Karpas-422 (cell line): Measurements from ENCODE around the gene SHE. TPM values are rescaled to one million over a fixed set of nuclear protein-coding genes. Genes with fewer than 3 reads are reported as not detected.

Source experiments
- DNase-seq: peaks from one replicate; pipeline ENCODE4 v3.0.0-alpha.2; 2015
- H2AFZ ChIP-seq: fragments of 200-600 bp; sonication (generic); 2 replicates; pipeline ENCODE4 v1.6.1; 2014; ENCODE audit warnings: antibody characterized with exemption, low read length, mixed read lengths
- H3K27ac ChIP-seq: fragments of 200-600 bp; sonication (generic); 2 replicates; pipeline ENCODE4 v1.5.1; 2014; ENCODE audit warnings: mild to moderate bottlenecking, low read length, moderate library complexity
- H3K27me3 ChIP-seq: fragments of 200-600 bp; sonication (generic); 2 replicates; pipeline ENCODE4 v1.6.1; 2014; ENCODE audit warnings: low read length, mixed read lengths
- H3K36me3 ChIP-seq: fragments of 200-600 bp; sonication (generic); 2 replicates; pipeline ENCODE4 v1.6.1; 2014; ENCODE audit warnings: low read length, mixed read lengths; ENCODE audit not compliant: insufficient read depth
- H3K4me1 ChIP-seq: fragments of 200-600 bp; sonication (generic); 2 replicates; pipeline ENCODE4 v1.6.1; 2014; ENCODE audit warnings: mild to moderate bottlenecking, low read length, mixed read lengths
- H3K4me2 ChIP-seq: fragments of 200-600 bp; sonication (generic); 2 replicates; pipeline ENCODE4 v1.6.1; 2014; ENCODE audit warnings: low read length, low read depth, mild to moderate bottlenecking; ENCODE audit not compliant: poor library complexity, severe bottlenecking
- H3K4me3 ChIP-seq: fragments of 200-600 bp; sonication (generic); 2 replicates; pipeline ENCODE4 v1.5.1; 2014; ENCODE audit warnings: mild to moderate bottlenecking, antibody characterized with exemption, low read length, mixed read lengths
- H3K79me2 ChIP-seq: fragments of 200-600 bp; sonication (generic); 2 replicates; pipeline ENCODE4 v1.6.1; 2014; ENCODE audit warnings: mild to moderate bottlenecking, low read length, mixed read lengths
- H3K9ac ChIP-seq: fragments of 200-600 bp; sonication (generic); 2 replicates; pipeline ENCODE4 v1.6.0; 2014; ENCODE audit warnings: low read length
- H3K9me2 ChIP-seq: fragments of 200-600 bp; sonication (generic), shearing (Covaris generic); replicated peaks from 2 replicates; pipeline ENCODE4 v1.6.0; 2014; ENCODE audit warnings: mild to moderate bottlenecking, low read length, moderate library complexity; ENCODE audit not compliant: insufficient read depth
- H3K9me3 ChIP-seq: fragments of 300-700, 200-600 bp; sonication (generic); 2 replicates; pipeline ENCODE4 v1.6.1; 2014; ENCODE audit warnings: low read length, mixed read lengths
- H4K20me1 ChIP-seq: fragments of 200-600 bp; sonication (generic); 2 replicates; pipeline ENCODE4 v1.6.1; 2014; ENCODE audit warnings: mild to moderate bottlenecking, antibody characterized with exemption, low read length, low read depth; ENCODE audit not compliant: insufficient read depth
- total RNA-seq: library from RNA; depleted of rRNA; stranded (reverse); fragments of >200 nt; shearing (Covaris generic); gene quantifications from 2 replicates; pipeline ENCODE4 v1.2.3, GENCODE V29; 2014; ENCODE audit warnings: low replicate concordance

The SHE gene
- total RNA-seq, 1 experiment from 2014 or later, result not detected

DNA sequence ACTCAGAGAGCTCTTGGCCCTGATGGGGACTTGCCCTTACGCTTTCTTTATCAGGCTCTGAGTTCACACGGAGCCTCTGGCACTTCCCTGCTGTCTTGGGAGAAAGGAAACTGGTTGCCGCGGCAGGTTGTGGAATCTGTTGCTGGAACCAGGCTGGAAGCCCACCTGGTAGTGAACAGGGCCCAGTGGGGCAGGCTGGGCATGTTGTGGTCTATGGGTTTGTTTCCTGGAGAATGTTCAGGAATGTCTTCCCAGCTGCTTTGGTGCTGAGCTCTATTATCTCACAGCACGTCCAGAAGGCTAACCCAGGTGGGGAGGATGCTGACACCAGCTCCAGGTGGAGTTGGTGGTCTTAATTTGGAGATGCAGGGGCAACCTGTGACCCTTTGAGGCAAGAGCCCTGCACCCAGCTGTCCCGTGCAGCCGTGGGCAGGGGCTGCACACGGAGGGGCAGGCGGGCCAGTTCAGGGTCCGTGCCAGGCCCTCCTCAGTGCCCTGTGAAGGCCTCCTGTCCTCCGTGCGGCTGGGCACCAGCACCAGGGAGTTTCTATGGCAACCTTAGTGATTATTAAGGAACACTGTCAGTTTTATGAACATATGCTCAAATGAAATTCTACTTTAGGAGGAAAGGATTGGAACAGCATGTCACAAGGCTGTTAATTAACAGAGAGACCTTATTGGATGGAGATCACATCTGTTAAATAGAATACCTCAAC is 33.5 kb downstream of the SHE start:
- no peaks in the 10 kb centered on the region for H4K20me1 ChIP-seq
- H3K9me3 ChIP-seq, result no peaks in the 10 kb centered on the region
- no peaks in the 10 kb centered on the region for H3K36me3 ChIP-seq
- no peaks in the 10 kb centered on the region for H3K4me1 ChIP-seq
- no peak overlapping the region for H3K27ac ChIP-seq
- no peaks in the 10 kb centered on the region for H3K27me3 ChIP-seq
- no peaks in the 10 kb centered on the region for H3K79me2 ChIP-seq
- no peak overlapping the region for H3K9ac ChIP-seq
- no peak overlapping the region for H3K4me2 ChIP-seq
- no peak overlapping the region for H3K4me3 ChIP-seq
- no peak overlapping the region for H2AFZ ChIP-seq
- H3K9me2 ChIP-seq, result no peaks in the 10 kb centered on the region
- no peak for DNase-seq

DNA sequence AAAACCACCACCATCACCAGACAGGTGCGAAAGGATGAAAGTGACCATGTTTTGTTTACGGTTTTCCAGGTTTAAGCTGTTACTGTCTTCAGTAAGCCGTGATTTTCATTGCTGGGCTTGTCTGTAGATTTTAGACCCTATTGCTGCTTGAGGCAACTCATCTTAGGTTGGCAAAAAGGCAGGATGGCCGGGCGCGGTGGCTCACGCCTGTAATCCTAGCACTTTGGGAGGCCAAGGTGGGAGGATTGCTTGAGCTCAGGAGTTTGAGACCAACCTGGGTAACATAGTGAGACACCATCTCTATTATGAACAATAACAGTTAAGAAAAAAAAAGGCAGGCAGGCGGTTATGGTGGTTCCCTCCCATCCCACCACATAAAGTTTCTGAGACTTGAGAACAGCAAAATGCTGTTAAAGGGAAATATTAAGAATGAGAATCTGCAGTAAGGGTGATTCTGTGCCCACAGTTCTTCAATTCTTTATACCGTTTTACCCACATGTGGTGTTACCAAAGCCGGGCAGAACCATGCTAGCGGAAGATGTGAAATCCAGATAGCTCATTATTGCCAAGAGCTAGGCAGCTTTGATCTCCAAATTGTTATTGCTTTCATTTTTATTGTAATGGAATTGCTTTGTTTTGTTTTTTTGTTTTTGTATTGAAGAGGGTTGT is 34.6 kb downstream of the SHE start:
- H3K9me2 ChIP-seq, result no peaks in the 10 kb centered on the region
- DNase-seq, result no peak
- H3K27me3 ChIP-seq, result no peaks in the 10 kb centered on the region
- no peak overlapping the region for H2AFZ ChIP-seq
- H3K4me1 ChIP-seq, result no peaks in the 10 kb centered on the region
- no peaks in the 10 kb centered on the region for H3K79me2 ChIP-seq
- H3K36me3 ChIP-seq, result no peaks in the 10 kb centered on the region
- H4K20me1 ChIP-seq, result no peaks in the 10 kb centered on the region
- no peaks in the 10 kb centered on the region for H3K9me3 ChIP-seq
- H3K4me2 ChIP-seq, result no peak overlapping the region
- no peak overlapping the region for H3K9ac ChIP-seq
- H3K4me3 ChIP-seq, result no peak overlapping the region
- H3K27ac ChIP-seq, result no peak overlapping the region

DNA sequence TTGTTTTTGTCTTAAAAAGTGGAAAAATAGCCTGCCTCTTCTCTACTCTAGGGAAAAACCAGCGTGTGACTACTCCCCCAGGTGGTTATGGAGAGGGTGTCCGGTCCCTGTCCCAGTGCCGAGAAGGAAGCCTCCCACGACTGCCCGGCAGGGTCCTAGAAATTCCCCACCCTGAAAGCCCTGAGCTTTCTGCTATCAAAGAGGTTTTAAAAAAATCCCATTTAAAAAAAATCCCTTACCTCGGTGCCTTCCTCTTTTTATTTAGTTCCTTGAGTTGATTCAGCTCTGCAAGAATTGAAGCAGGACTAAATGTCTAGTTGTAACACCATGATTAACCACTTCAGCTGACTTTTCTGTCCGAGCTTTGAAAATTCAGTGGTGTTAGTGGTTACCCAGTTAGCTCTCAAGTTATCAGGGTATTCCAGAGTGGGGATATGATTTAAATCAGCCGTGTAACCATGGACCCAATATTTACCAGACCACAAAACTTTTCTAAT is 35.2 kb downstream of the SHE start:
- Histone ChIP-seq H3K9me2 (no peaks in the 10 kb centered on the region), H3K27ac (no peak overlapping the region), H3K36me3 (no peaks in the 10 kb centered on the region), H4K20me1 (no peaks in the 10 kb centered on the region), H2AFZ (no peak overlapping the region), H3K9ac (no peak overlapping the region), H3K4me2 (no peak overlapping the region), H3K9me3 (no peaks in the 10 kb centered on the region), H3K4me3 (no peak overlapping the region), H3K4me1 (no peaks in the 10 kb centered on the region), H3K79me2 (no peaks in the 10 kb centered on the region), H3K27me3 (no peaks in the 10 kb centered on the region)
- DNase-seq, result no peak

DNA sequence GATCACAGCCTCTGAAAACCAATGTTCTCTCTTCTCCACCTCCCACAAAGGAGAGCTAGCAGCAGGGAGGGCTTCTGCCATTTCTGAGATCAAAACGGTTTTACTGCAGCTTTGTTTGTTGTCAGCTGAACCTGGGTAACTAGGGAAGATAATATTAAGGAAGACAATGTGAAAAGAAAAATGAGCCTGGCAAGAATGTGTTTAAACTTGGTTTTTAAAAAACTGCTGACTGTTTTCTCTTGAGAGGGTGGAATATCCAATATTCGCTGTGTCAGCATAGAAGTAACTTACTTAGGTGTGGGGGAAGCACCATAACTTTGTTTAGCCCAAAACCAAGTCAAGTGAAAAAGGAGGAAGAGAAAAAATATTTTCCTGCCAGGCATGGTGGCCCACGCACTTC is 36.0 kb downstream of the SHE start:
- no peaks in the 10 kb centered on the region for H3K9me3 ChIP-seq
- H3K36me3 ChIP-seq, result no peaks in the 10 kb centered on the region
- no peaks in the 10 kb centered on the region for H3K79me2 ChIP-seq
- H3K27me3 ChIP-seq, result no peaks in the 10 kb centered on the region
- no peaks in the 10 kb centered on the region for H3K4me1 ChIP-seq
- H3K9me2 ChIP-seq, result no peaks in the 10 kb centered on the region
- no peak overlapping the region for H3K4me3 ChIP-seq
- H2AFZ ChIP-seq, result no peak overlapping the region
- H3K9ac ChIP-seq, result no peak overlapping the region
- DNase-seq, result no peak
- H3K27ac ChIP-seq, result no peak overlapping the region
- H4K20me1 ChIP-seq, result no peaks in the 10 kb centered on the region
- no peak overlapping the region for H3K4me2 ChIP-seq

DNA sequence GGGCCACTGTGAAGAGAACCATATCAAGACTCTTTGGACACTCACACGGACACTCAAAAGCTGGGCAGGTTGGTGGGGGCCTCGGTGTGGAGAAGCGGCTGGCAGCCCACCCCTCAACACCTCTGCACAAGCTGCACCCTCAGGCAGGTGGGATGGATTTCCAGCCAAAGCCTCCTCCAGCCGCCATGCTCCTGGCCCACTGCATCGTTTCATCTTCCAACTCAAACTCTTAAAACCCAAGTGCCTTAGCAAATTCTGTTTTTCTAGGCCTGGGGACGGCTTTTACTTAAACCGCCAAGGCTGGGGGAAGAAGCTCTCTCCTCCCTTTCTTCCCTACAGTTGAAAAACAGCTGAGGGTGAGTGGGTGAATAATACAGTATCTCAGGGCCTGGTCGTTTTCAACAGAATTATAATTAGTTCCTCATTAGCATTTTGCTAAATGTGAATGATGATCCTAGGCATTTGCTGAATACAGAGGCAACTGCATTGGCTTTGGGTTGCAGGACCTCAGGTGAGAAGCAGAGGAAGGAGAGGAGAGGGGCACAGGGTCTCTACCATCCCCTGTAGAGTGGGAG is 36.5 kb downstream of the SHE start:
- no peak overlapping the region for H3K27ac ChIP-seq
- no peaks in the 10 kb centered on the region for H3K4me1 ChIP-seq
- no peaks in the 10 kb centered on the region for H4K20me1 ChIP-seq
- no peak for DNase-seq
- no peaks in the 10 kb centered on the region for H3K9me3 ChIP-seq
- no peaks in the 10 kb centered on the region for H3K79me2 ChIP-seq
- H3K4me3 ChIP-seq, result no peak overlapping the region
- H3K36me3 ChIP-seq, result no peaks in the 10 kb centered on the region
- no peak overlapping the region for H3K9ac ChIP-seq
- no peaks in the 10 kb centered on the region for H3K27me3 ChIP-seq
- no peaks in the 10 kb centered on the region for H3K9me2 ChIP-seq
- H3K4me2 ChIP-seq, result no peak overlapping the region
- no peak overlapping the region for H2AFZ ChIP-seq

DNA sequence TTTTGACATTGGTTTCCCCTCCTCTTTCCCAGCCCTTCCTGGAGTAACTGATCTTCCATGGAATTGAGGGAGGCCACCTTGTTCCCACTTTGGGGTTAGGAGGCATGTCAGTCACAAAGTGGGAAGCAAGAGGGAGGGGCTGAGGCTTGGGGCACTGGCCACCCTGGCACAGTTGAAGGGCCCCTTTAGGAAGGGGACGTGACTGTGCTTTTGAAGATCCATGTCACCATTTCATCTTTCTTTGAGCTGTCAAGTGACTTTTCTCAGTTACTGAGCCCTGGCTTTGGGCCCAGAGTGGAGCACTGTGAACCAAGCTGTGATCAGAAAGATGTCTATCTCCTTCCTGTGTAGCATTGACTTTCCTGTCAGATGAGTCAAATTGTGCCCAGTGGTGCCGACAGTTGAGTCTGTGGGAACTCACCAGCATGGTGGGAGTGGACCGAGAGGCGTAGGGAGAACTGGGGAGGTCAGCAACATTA is 38.7 kb downstream of the SHE start:
- H3K36me3 ChIP-seq, result no peaks in the 10 kb centered on the region
- no peak for DNase-seq
- H3K27me3 ChIP-seq, result no peaks in the 10 kb centered on the region
- no peaks in the 10 kb centered on the region for H3K79me2 ChIP-seq
- no peak overlapping the region for H2AFZ ChIP-seq
- H3K4me1 ChIP-seq, result no peaks in the 10 kb centered on the region
- no peak overlapping the region for H3K9ac ChIP-seq
- no peaks in the 10 kb centered on the region for H3K9me2 ChIP-seq
- H3K4me2 ChIP-seq, result no peak overlapping the region
- no peak overlapping the region for H3K27ac ChIP-seq
- no peaks in the 10 kb centered on the region for H4K20me1 ChIP-seq
- no peaks in the 10 kb centered on the region for H3K9me3 ChIP-seq
- H3K4me3 ChIP-seq, result no peak overlapping the region

DNA sequence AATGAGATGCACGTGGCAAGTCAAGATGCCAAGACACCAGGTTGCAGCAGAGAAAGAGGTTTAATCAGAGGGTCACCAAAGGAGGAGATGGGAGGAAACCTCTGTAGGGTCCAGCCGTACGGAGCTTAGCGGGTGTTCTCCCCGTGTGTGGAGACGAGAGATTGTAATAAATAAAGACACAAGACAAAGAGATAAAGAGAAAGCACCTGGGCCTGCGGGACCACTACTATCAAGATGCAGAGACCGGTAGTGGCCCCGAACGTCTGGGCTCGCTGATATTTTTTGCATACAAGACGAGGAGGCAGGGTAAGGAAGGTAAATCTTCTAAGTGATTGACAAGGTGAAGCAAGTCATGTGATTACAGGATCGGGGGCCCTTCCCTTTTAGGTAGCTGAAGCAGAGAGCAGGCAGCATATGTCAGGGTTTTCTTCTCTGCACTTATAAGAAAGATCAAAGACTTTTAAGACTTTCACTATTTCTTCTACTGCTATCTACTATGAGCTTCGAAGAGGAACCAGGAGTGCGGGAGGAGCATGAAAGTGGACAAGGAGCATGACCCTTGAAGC is 41.4 kb downstream of the SHE start:
- no peak overlapping the region for H3K4me2 ChIP-seq
- no peaks in the 10 kb centered on the region for H3K79me2 ChIP-seq
- no peak overlapping the region for H3K4me3 ChIP-seq
- H4K20me1 ChIP-seq, result no peaks in the 10 kb centered on the region
- no peak overlapping the region for H3K27ac ChIP-seq
- H3K9me2 ChIP-seq, result no peaks in the 10 kb centered on the region
- H2AFZ ChIP-seq, result no peak overlapping the region
- no peaks in the 10 kb centered on the region for H3K4me1 ChIP-seq
- no peaks in the 10 kb centered on the region for H3K36me3 ChIP-seq
- no peaks in the 10 kb centered on the region for H3K9me3 ChIP-seq
- no peak overlapping the region for H3K9ac ChIP-seq
- H3K27me3 ChIP-seq, result no peaks in the 10 kb centered on the region
- DNase-seq, result no peak

DNA sequence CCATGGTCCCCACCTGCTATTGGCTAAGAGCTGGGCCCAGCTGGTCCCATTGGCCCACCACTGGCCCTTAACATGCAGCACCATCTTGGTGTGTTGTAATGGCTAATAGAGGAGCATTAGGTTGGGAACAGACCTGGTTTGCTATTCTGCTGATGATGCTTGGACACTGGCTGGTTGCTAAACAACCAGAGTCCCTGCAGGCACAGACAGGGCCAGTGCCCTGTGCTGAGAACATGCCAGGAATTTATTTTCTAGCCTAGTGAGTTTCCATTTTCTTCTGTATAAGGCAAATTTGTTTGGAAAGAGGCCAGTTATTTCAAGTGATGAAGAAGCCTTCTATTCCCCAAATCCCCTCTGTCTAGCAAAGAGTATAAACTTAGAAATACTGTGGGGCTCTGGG is 43.1 kb downstream of the SHE start:
- DNase-seq, result no peak
- Histone ChIP-seq H3K27ac (no peak overlapping the region), H4K20me1 (no peaks in the 10 kb centered on the region), H3K27me3 (no peaks in the 10 kb centered on the region), H3K36me3 (no peaks in the 10 kb centered on the region), H3K9ac (no peak overlapping the region), H3K9me2 (no peaks in the 10 kb centered on the region), H3K4me3 (no peak overlapping the region), H3K4me1 (no peaks in the 10 kb centered on the region; the same call in 1 of the 2 replicates), H3K4me2 (no peak overlapping the region), H3K9me3 (no peaks in the 10 kb centered on the region), H3K79me2 (no peaks in the 10 kb centered on the region), H2AFZ (no peak overlapping the region)
